Common myeloid progenitor, CD34-positive (primary cell): ENCODE data around the gene UBE3C.
A peak's percentile ranks its signal among the peaks of the same experiment; 100 is the strongest.

ENCODE experiments used
- CTCF ChIA-PET: fragments of 350-600 bp; sonication (Branson Sonifier 250); formaldehyde crosslinking; loops from one replicate; lab custom pipeline; 2021; ENCODE audit warnings: antibody characterized with exemption; lab: Charles Lee
- POLR2A ChIA-PET: fragments of 350-600 bp; sonication (Branson Sonifier 250); formaldehyde crosslinking; loops from one replicate; lab custom pipeline; 2021; ENCODE audit warnings: antibody characterized with exemption; lab: Charles Lee
- DNase-seq, 3 donors: peaks; one replicate each; pipeline versions ENCODE4 v3.0.0 to v3.0.0-alpha.2; 2013
- H3K27ac ChIP-seq, 2 experiments: 1 replicate in 1 of 2; 2 replicates in 1 of 2; pipeline ENCODE4 v1.7.0; 2013; ENCODE audit warnings: inconsistent platforms in 2 of 2, low read length in 2 of 2, mild to moderate bottlenecking in 2 of 2, low read depth in 1 of 2, moderate library complexity in 1 of 2; ENCODE audit not compliant: severe bottlenecking in 2 of 2, insufficient read depth in 1 of 2, poor library complexity in 1 of 2
- H3K27me3 ChIP-seq, 5 experiments: replicated peaks in 2 of 5; 1 replicate in 3 of 5; 2 replicates in 2 of 5; pipeline versions ENCODE4 v1.6.1 to v1.7.0; 2013; ENCODE audit warnings: low read length in 4 of 5, mild to moderate bottlenecking in 2 of 5, moderate library complexity in 2 of 5, inconsistent platforms in 1 of 5; ENCODE audit not compliant: insufficient read depth in 5 of 5, control insufficient read depth in 4 of 5
- H3K36me3 ChIP-seq, 4 experiments: 1 replicate in 2 of 4; 2 replicates in 2 of 4; pipeline versions ENCODE4 v1.6.1 to v1.7.0; 2013; ENCODE audit warnings: low read length in 3 of 4, control low read depth in 1 of 4, mild to moderate bottlenecking in 1 of 4; ENCODE audit not compliant: control insufficient read depth in 4 of 4, insufficient read depth in 4 of 4
- H3K4me1 ChIP-seq, 4 experiments: 1 replicate in 3 of 4; 2 replicates in 1 of 4; pipeline versions ENCODE4 v1.6.1 to v1.7.1; 2013; ENCODE audit warnings: low read length in 3 of 4, mild to moderate bottlenecking in 3 of 4, control low read depth in 1 of 4, inconsistent platforms in 1 of 4, moderate library complexity in 1 of 4; ENCODE audit not compliant: control insufficient read depth in 4 of 4, insufficient read depth in 4 of 4; ENCODE audit errors: control extremely low read depth in 1 of 4
- H3K4me3 ChIP-seq, 7 experiments: 1 replicate in 4 of 7; 2 replicates in 3 of 7; pipeline versions ENCODE4 v1.5.1 to v1.7.0; 2013; ENCODE audit warnings: mild to moderate bottlenecking in 7 of 7, low read length in 6 of 7, moderate library complexity in 6 of 7, inconsistent platforms in 2 of 7, low read depth in 2 of 7, control low read depth in 1 of 7; ENCODE audit not compliant: insufficient read depth in 4 of 7, control insufficient read depth in 1 of 7; ENCODE audit errors: extremely low read depth in 1 of 7
- H3K9me3 ChIP-seq, 5 experiments: 1 replicate in 4 of 5; 2 replicates in 1 of 5; pipeline versions ENCODE4 v1.6.1 to v1.7.1; 2013; ENCODE audit warnings: low read length in 4 of 5, mild to moderate bottlenecking in 2 of 5, inconsistent platforms in 1 of 5, low read depth in 1 of 5, moderate library complexity in 1 of 5; ENCODE audit not compliant: control insufficient read depth in 4 of 5, insufficient read depth in 2 of 5; ENCODE audit errors: control extremely low read depth in 1 of 5
- WGBS: methylation state at CpG from one replicate; pipeline ENCODE4 v1.1.5; 2013; ENCODE audit not compliant: insufficient coverage; 5-methylcytosine and 5-hydroxymethylcytosine counted together

Gene UBE3C

DNA sequence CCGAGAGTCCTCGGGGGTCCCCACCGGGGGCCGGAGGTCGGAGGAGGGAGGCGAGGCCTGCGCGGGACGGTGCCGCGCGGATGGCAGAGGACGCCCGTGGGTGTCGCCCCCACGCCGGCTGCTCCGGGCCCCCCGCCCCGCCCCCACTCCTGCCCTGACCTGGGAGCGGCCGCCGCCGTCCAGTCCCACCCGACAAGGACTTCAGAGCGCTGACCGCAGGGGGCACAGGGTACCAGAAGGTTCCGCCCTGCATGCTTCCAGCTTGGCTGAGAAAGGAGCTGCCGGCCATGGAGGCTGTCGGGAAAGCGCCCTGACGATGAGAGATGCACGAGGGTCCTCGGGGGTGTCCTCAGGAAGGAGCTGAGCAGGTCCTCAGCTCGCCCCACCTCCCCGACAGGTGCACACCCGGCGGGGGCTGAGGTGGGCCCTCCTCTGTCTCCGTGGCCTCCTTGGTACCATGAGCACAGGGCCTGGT is 141.1 kb downstream of the UBE3C start:
- 19% methylated on average over 34 of the region's 39 CpGs for WGBS
- H3K9me3 ChIP-seq: peaks cover 0 to 4% (median 0%) of the 10 kb centered on the region in 5 experiments
- DNase-seq: no peak
- H3K36me3 ChIP-seq: no peaks in the 10 kb centered on the region
- POLR2A ChIA-PET: no interaction called here
- peak overlapping the region in 6 of 7 experiments; percentile 18 to 72 (median 59) for H3K4me3 ChIP-seq
- H3K27ac ChIP-seq: no peak overlapping the region
- peaks cover 0 to 4% (median 0%) of the 10 kb centered on the region in 5 experiments for H3K27me3 ChIP-seq
- H3K4me1 ChIP-seq: peaks cover 0 to 53% (median 38%) of the 10 kb centered on the region in 4 experiments
- CTCF ChIA-PET: interaction anchor here (0.9 to 1.8 kb wide), 9 partner anchors 7 to 75 kb away, joined by 3 to 17 read pairs (median 4); no protein-coding TSS in a partner anchor

GRCh38 chr7:157280216-157280841 is 141.6 kb downstream of the UBE3C start:
- H3K4me3 ChIP-seq: peak overlapping the region in 4 of 7 experiments; percentile 3 to 72 (median 38)
- peaks cover 0 to 53% (median 36%) of the 10 kb centered on the region in 4 experiments for H3K4me1 ChIP-seq
- ChIA-PET POLR2A (no interaction called here), CTCF (interaction anchor here (0.9 to 1.8 kb wide), 9 partner anchors 8 to 74 kb away, joined by 3 to 17 read pairs (median 4); no protein-coding TSS in a partner anchor)
- peaks cover 0 to 4% (median 2%) of the 10 kb centered on the region in 5 experiments for H3K9me3 ChIP-seq
- H3K36me3 ChIP-seq: no peaks in the 10 kb centered on the region
- WGBS: 96% methylated on average over 21 of the region's 24 CpGs
- DNase-seq: no peak
- no peak overlapping the region for H3K27ac ChIP-seq
- peaks cover 0 to 4% (median 0%) of the 10 kb centered on the region in 5 experiments for H3K27me3 ChIP-seq

- POLR2A ChIA-PET: no interaction called here
- Histone ChIP-seq H3K36me3 (no peaks in the 10 kb centered on the region), H3K4me3 (no peak overlapping the region), H3K9me3 (peaks cover 0 to 4% (median 2%) of the 10 kb centered on the region in 5 experiments), H3K4me1 (peaks cover 0 to 44% (median 28%) of the 10 kb centered on the region in 4 experiments), H3K27me3 (peaks cover 0 to 4% (median 0%) of the 10 kb centered on the region in 5 experiments), H3K27ac (no peak overlapping the region)
- CTCF ChIA-PET: interaction anchor here (1.8 kb wide), 1 partner anchor 20 kb away, joined by 17 read pairs; no protein-coding TSS in a partner anchor
- no peak for DNase-seq
- 94% methylated on average over 19 of the region's 24 CpGs for WGBS
Observed at GRCh38 chr7:157281221-157281998, 142.7 kb downstream of the UBE3C start.

DNA sequence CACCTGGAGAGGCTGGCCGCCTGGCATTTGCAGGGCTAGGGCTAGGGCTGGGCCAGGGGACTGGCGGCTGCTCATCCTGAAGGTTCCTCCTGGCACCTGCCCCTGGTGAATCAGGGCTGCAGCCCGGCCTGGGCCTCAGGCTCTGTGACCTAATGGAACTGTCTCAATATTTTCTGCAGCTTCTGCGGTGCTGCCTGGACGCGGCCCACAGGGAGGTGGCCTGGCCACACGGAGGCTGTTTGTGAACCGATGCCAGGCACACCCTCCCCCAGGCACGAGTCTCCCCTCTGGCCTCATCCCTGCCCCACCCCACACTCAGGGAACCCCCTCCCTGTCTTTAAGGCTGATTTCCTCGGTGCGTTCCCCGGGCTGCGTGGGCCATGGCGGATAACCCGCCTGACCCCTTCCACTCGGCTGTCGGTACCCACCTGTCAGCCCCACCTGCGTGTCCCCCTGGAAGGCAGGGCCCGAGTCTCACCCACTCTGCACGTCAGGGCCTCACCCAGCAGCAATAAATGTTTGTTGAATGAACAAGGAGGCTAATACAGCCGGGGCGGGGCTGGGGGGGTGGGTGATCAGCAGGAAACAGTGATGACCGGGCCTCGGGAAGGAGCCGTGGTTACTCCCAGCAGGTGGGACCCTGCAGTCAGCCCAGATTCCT is 143.5 kb downstream of the UBE3C start:
- peaks cover 0 to 4% (median 2%) of the 10 kb centered on the region in 5 experiments for H3K9me3 ChIP-seq
- H3K4me1 ChIP-seq: peaks cover 0 to 35% (median 20%) of the 10 kb centered on the region in 4 experiments
- POLR2A ChIA-PET: no interaction called here
- WGBS: 97% methylated on average over 22 of the region's 25 CpGs
- no peak for DNase-seq
- H3K27me3 ChIP-seq: peaks cover 0 to 4% (median 0%) of the 10 kb centered on the region in 5 experiments
- no peak overlapping the region for H3K4me3 ChIP-seq
- no peak overlapping the region for H3K27ac ChIP-seq
- no peaks in the 10 kb centered on the region for H3K36me3 ChIP-seq
- CTCF ChIA-PET: no interaction called here

GRCh38 chr7:157284229-157285014 is 145.7 kb downstream of the UBE3C start:
- CTCF ChIA-PET: interaction anchor here (1.0 to 1.9 kb wide), 4 partner anchors 8 to 13 kb away, joined by 3 to 6 read pairs (median 4); no protein-coding TSS in a partner anchor
- DNase-seq: no peak

GRCh38 chr7:157291404-157292080 is 152.8 kb downstream of the UBE3C start:
- ChIA-PET CTCF (interaction anchor here (0.6 to 1.8 kb wide), 6 partner anchors 8 to 343 kb away, joined by 3 to 4 read pairs (median 3); no protein-coding TSS in a partner anchor), POLR2A (no interaction called here)
- no peaks in the 10 kb centered on the region for H3K36me3 ChIP-seq
- no peak overlapping the region for H3K27ac ChIP-seq
- no peak overlapping the region for H3K4me3 ChIP-seq
- no peaks in the 10 kb centered on the region for H3K27me3 ChIP-seq
- 95% methylated on average over 23 of the region's 29 CpGs for WGBS
- H3K4me1 ChIP-seq: no peaks in the 10 kb centered on the region
- H3K9me3 ChIP-seq: peaks cover 0 to 3% (median 0%) of the 10 kb centered on the region in 5 experiments
- DNase-seq: no peak

More at GRCh38 chr7:157284229-157285014, 145.7 kb downstream of the UBE3C start:
- Histone ChIP-seq H3K9me3 (peaks cover 0 to 7% (median 2%) of the 10 kb centered on the region in 5 experiments), H3K27me3 (peaks cover 0 to 3% (median 0%) of the 10 kb centered on the region in 5 experiments), H3K36me3 (no peaks in the 10 kb centered on the region), H3K27ac (no peak overlapping the region), H3K4me1 (peaks cover 0 to 14% (median 6%) of the 10 kb centered on the region in 4 experiments), H3K4me3 (no peak overlapping the region)
- WGBS: 97% methylated on average over 12 of the region's 17 CpGs
- POLR2A ChIA-PET: no interaction called here
